Smooth muscle cell of the brain vasculature (primary cell): Measurements from ENCODE around the gene SLC9A8.
"Not testable (repeated sequence)": the region's sequence is repeated elsewhere in the genome, so short reads cannot be mapped to it uniquely, and the experiment has no call there.

Source experiments
- DNase-seq: peaks from one replicate; pipeline ENCODE4 v3.0.0-alpha.2; 2012; ENCODE audit warnings: low read depth, low spot score

SLC9A8 gene, protein sequence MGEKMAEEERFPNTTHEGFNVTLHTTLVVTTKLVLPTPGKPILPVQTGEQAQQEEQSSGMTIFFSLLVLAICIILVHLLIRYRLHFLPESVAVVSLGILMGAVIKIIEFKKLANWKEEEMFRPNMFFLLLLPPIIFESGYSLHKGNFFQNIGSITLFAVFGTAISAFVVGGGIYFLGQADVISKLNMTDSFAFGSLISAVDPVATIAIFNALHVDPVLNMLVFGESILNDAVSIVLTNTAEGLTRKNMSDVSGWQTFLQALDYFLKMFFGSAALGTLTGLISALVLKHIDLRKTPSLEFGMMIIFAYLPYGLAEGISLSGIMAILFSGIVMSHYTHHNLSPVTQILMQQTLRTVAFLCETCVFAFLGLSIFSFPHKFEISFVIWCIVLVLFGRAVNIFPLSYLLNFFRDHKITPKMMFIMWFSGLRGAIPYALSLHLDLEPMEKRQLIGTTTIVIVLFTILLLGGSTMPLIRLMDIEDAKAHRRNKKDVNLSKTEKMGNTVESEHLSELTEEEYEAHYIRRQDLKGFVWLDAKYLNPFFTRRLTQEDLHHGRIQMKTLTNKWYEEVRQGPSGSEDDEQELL

GRCh38 chr20:49812507-49813304 lies at the start of gene SLC9A8:
Gene SLC9A8, plus strand, starts transcription at chr20:49812828. Its CDS starts 95 bp downstream, at chr20:49812923.
- peak; percentile 46 for DNase-seq

- DNase-seq, result no peak
Measured at GRCh38 chr20:49762940-49763766, 49.5 kb upstream of the SLC9A8 start.

DNA sequence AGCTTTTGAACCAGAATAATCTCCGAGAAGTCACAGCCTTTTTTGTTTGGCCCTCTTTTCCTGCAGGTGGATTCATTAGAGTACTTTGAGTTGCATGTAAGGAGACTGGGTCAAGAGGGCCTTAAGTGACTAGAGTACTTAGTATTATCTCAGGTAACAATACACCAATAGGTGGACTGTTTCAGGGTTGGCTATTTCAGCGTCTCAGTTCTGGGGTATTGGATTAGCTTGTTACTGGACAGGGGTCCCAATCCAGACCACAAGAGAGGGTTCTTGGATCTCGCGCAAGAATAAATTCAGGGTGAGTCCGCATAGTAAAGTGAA lies 47.3 kb upstream of the SLC9A8 start:
- no peak for DNase-seq

- DNase-seq, result no peak
Measured at GRCh38 chr20:49765846-49766541, 46.6 kb upstream of the SLC9A8 start.

GRCh38 chr20:49766979-49767521 lies 45.6 kb upstream of the SLC9A8 start:
- no peak for DNase-seq

- DNase-seq, result peak; percentile 91
Measured at GRCh38 chr20:49768204-49769047, 44.2 kb upstream of the SLC9A8 start.

DNA sequence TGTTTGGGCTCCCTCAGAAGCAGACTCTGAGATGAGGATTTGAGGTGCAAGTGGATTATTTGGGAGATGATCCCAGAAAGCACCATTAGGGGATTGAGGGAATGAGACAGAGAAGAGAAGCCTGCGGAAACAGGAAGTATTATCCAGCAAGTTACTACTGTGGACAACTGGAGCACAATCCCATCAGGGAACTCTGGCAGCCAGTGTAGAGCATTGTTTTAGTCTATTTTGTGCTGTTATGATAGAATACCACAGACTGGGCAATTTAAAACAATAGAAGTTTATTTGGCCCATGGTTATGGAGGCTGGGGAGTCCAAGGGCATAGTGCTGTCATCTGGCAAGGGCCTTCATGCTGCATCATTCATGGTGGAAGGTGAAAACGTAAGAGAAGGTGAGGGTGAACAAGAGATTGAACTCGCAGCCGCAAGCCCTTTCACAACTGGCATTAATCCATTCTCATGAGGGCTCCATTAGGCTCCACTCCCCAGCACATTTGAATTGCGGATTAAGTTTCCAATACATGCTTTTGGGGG lies 43.5 kb upstream of the SLC9A8 start:
- no peak for DNase-seq

DNA sequence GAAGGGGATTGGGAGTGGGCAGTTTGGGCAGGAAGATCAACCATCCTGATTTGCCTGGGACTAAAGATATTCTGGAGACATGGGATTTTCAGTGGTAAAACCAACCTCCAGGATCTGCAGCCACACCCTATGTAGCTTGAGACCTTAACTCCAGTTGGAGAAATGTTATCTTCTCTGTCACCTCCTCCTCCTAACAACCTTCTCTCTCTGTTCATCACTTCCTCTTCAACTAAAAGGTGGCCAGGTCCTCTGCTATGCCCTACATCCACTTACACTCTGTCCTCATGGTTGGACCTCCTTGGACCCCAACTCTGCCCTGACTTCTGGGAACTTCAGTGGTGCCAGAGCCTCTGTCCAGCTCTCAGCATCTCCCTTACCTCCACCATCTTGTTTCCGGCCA lies 42.0 kb upstream of the SLC9A8 start:
- DNase-seq, result no peak

DNA sequence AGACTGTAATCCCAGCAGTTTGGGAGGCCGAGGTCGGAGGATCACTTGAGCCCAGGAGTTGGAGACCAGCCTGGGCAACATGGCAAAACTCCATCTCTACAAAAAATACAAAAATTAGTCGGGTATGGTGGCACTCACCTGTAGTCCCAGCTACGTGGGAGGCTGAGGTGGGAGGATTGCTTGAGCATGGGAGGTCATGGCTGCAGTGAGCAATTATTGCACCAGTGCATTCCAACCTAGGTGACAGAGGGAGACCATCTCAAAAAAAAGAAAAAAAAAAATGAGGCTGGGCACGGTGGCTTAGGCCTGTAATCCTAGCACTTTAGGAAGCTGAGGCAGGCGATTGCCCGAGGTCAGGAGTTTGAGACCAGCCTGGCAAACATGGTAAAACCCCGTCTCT lies 38.4 kb upstream of the SLC9A8 start:
- not testable (repeated sequence) for DNase-seq

- peak; percentile 74 for DNase-seq
Measured at GRCh38 chr20:49775229-49775693, 37.4 kb upstream of the SLC9A8 start.

DNA sequence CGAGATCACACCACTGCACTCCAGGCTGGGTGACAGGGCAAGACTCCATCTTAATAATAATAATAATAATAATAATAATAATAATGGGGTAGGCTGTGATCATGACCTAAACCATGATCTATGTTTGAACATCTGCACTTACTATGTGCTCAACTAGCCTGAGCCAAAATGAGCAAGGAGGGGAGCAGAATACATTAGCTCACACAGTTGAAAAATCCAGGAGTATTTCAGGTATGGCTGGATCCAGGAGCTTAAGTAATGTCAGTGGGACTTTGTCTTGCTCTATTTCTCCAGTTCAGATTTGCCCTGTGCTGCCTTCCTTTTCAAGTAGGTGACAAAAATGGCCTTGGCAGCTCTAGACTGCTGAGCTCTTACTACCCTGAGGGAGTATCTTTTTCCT lies 32.7 kb upstream of the SLC9A8 start:
- no peak for DNase-seq

GRCh38 chr20:49781676-49782075 lies 31.0 kb upstream of the SLC9A8 start:
- DNase-seq, result no peak

GRCh38 chr20:49782439-49782838 lies 30.2 kb upstream of the SLC9A8 start:
- DNase-seq, result not testable (repeated sequence)

GRCh38 chr20:49783021-49783995 lies 29.3 kb upstream of the SLC9A8 start:
- DNase-seq, result not testable (repeated sequence)

DNA sequence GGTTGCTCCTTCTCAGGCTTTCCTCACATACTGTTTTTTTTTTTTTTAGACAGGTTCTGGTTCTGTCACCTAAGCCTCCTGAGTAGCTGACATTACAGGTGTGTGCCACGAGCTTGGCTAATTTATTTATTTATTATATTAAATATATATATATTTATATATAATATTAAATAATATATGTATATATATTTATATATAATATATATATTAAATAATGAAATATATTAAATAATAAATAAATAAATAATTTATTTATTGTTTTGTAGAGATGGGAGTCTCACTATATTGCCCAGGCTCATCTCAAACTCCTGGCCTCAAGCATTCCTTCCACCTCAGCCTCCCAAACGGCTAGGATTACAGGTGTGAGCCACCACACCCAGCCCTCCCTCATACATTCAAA lies 28.3 kb upstream of the SLC9A8 start:
- no peak for DNase-seq

GRCh38 chr20:49785149-49785851 lies 27.3 kb upstream of the SLC9A8 start:
- no peak for DNase-seq

GRCh38 chr20:49785852-49786175 lies 26.8 kb upstream of the SLC9A8 start:
- no peak for DNase-seq

GRCh38 chr20:49786196-49786595 lies 26.4 kb upstream of the SLC9A8 start:
- no peak for DNase-seq
